GM11168 (cell line): ENCODE measurements around the gene IGSF8.

Experiments used
- in situ Hi-C: fragments of 300-500 bp; cut with MboI; formaldehyde crosslinking; loops from one replicate; pipeline ENCODE4 v1.12.0; 2022; ENCODE audit warnings: low sequenced_read_pairs; ENCODE audit not compliant: unreplicated experiment

Gene IGSF8

GRCh38 chr1:160092366-160093068 lies 5.9 kb downstream of the IGSF8 start:
- in situ Hi-C loops = loop anchor here (10.0 kb wide), 1 partner anchor 282 kb away; no protein-coding TSS in a partner anchor

GRCh38 chr1:160091666-160092223 lies 6.7 kb downstream of the IGSF8 start:
- in situ Hi-C loops = loop anchor here (10.0 kb wide), 1 partner anchor 283 kb away; no protein-coding TSS in a partner anchor

GRCh38 chr1:160090760-160091159 lies 7.7 kb downstream of the IGSF8 start:
- in situ Hi-C loops = loop anchor here (10.0 kb wide), 1 partner anchor 284 kb away; no protein-coding TSS in a partner anchor

- in situ Hi-C loops = loop anchor here (10.0 kb wide), 1 partner anchor 285 kb away; no protein-coding TSS in a partner anchor
Measured at GRCh38 chr1:160089883-160090282, 8.5 kb downstream of the IGSF8 start.

GRCh38 chr1:160087118-160087662 lies 11.2 kb downstream of the IGSF8 start:
- in situ Hi-C loops = no loop called here

- in situ Hi-C loops = no loop called here
Measured at GRCh38 chr1:160086456-160086892, 11.9 kb downstream of the IGSF8 start.

- in situ Hi-C loops = no loop called here
Measured at GRCh38 chr1:160085686-160086455, 12.5 kb downstream of the IGSF8 start.

GRCh38 chr1:160084771-160085321 lies 13.6 kb downstream of the IGSF8 start:
- in situ Hi-C loops = loop anchor here (5.0 kb wide), 1 partner anchor 38 kb away; no protein-coding TSS in a partner anchor

GRCh38 chr1:160083968-160084770 lies 14.2 kb downstream of the IGSF8 start:
- in situ Hi-C loops = loop anchor here (5.0 kb wide), 1 partner anchor 37 kb away; no protein-coding TSS in a partner anchor

- in situ Hi-C loops = loop anchor here (5.0 kb wide), 1 partner anchor 36 kb away; no protein-coding TSS in a partner anchor
Measured at GRCh38 chr1:160082926-160083325, 15.5 kb downstream of the IGSF8 start.

GRCh38 chr1:160082487-160082886 lies 15.9 kb downstream of the IGSF8 start:
- in situ Hi-C loops = loop anchor here (5.0 kb wide), 1 partner anchor 35 kb away; no protein-coding TSS in a partner anchor

GRCh38 chr1:160081261-160081936 lies 17.0 kb downstream of the IGSF8 start, which contains the start of gene KCNJ9:
KCNJ9 (plus strand) TSS chr1:160081538; CDS start chr1:160084031, 2,493 bp downstream.
- in situ Hi-C loops = loop anchor here (5.0 kb wide), 1 partner anchor 34 kb away; no protein-coding TSS in a partner anchor

GRCh38 chr1:160080381-160081100 lies 17.9 kb downstream of the IGSF8 start:
- in situ Hi-C loops = loop anchor here (5.0 kb wide), 1 partner anchor 33 kb away; no protein-coding TSS in a partner anchor

- in situ Hi-C loops = no loop called here
Measured at GRCh38 chr1:160079448-160079847, 19.0 kb downstream of the IGSF8 start.

GRCh38 chr1:160078512-160079195 lies 19.8 kb downstream of the IGSF8 start:
- in situ Hi-C loops = no loop called here

- in situ Hi-C loops = no loop called here
Measured at GRCh38 chr1:160077486-160077885, 20.9 kb downstream of the IGSF8 start.

- in situ Hi-C loops = no loop called here
Measured at GRCh38 chr1:160076295-160076694, 22.1 kb downstream of the IGSF8 start.
